ENCODE data around the gene TNNT1.
A peak's percentile ranks its signal among the peaks of the same experiment; 100 is the strongest.

Gene TNNT1

DNA sequence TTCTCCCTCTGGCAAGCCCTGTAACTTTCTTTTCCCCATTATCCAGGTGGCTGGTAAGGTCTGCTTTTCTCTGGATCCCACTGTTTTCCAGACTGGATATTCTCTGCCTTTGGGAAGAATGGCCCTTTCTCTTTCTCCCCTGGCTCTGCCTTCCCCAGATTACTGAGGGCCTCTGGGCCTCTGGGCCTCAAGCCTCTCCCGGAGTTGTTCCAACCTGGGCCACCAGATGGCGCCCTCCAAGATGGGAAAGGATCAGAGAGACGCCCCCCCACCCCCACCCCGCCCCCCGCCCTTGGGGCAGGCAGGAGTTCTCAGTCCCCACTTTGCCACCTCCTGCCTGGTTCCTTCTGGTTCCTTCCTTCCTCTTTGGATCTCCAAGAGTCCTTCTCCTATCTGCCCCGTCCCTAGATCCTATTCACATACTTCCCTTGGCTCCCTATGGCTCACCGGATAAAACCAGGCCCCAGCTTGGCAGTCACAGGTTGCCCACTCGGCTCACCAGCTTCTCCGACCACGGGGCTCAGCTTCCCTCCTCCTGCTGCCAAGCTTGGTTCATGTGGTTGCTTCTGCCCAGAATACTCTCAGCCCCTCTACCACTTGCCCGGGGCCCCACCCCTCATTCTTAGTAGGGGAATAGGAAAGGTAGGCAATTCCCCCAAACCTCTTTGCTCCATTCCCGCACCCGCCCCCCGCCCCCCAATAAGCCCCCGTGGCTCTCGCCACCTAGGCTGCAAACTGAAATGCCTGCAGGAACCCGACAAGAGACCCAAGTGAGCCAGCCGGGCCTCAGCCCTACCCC is 60.3 kb downstream of the TNNT1 start:
- DNase-seq (ENCODE audit: low spot score) = peak; percentile 42

DNA sequence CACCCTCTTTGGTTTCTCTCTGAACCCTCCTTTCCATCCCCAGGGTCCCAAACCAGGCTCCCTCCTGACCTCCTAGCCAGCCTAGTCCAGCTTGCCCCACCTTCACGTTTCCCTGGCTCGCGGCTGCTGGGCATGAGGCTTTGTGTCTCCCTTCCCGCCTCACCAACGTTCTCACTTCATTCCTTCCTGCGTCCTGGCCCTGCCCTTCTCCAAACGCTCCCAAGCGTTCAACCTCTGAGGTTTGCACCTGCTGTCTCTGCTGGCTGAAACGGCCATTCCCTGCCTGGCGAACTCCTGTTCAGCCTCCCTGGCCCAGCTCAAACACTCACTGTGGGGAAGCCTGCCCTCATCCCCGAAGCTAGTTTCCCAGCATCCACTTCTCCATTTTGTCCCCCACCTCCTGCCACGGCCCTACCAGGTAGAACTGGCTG is 61.0 kb downstream of the TNNT1 start:
- DNase-seq (ENCODE audit: low spot score) = no peak

DNA sequence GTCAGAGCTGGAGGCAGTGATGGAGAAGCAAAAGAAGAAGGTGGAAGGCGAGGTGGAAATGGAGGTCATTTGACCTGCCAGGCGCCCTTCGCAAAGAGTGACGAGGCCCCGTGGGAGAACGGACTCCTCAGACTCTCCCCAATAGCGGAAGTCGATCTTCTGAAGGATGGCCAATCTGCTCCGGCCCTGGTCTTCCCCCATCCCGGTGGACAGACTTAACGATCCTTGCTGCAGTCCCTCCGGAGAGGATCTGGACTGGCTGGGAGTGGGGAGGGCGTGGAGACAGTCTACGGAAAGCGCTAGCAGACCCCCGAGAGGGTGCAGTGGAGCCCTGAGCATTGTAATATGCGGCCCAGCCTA is 61.5 kb downstream of the TNNT1 start:
- no peak for DNase-seq (ENCODE audit: low spot score)

DNA sequence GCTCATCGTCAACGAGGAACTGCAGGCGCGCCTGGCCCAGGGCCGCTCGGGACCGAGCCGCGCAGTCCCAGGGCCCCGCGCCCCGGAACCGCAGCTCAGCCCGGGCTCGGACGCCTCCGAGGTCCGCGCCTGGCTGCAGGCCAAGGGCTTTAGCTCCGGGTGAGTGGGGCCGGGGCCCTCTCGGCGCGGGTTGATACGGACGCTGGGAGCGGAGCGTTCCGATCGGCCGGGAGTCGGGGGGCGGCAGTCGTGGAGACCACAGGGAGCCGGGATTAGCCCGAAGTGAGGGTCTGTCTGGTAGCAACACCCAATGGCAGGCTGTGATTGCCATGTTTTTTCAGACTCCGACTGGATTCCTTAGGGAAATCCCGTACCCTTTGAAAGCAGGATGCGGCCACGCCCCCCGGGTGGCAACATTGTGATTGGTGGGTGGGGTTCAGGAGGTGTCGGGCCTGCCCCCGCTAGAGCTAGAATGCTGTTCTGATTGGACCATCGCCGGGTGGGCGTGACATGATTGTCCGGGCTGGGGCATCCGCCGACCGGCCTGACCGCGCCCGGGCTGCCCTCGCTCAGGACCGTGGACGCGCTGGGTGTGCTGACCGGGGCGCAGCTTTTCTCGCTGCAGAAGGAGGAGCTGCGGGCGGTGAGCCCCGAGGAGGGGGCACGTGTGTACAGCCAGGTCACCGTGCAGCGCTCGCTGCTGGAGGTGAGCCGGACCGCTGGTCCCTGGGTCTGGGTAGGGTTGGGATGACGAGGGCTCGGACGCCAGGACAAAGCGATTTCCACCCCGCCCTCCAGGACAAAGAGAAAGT is 62.1 kb downstream of the TNNT1 start:
- DNase-seq (ENCODE audit: low spot score) = peak; percentile 89

DNA sequence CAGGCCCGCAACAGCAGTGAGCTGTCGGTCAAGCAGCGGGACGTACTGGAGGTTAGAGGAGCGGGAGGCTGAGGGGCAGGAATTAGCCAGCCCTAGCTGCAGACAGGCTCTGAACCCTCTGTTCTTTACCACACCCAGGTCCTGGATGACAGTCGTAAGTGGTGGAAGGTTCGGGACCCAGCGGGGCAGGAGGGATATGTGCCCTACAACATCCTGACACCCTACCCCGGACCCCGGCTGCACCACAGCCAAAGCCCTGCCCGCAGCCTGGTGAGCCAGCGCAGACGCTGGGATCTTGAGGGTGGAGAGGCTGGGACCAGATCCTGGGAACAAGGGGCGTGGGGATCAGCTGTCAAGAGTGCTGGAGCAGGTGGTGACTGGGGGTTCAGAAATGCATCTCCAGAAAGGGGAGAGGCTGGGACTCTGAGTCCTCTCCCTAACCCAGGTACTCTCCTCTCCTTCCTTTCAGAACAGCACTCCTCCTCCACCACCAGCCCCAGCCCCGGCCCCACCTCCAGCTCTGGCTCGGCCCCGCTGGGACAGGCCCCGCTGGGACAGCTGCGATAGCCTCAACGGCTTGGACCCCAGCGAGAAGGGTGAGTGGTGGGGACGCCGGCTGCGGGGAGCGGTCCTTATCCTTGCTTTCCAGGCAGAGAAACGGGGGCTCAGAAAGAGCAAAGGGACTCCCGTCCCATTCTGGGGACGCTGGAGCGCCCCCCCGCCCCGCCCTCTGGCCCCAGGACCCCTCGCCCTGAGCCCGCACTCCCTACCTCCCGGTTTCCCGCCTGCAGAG is 62.9 kb downstream of the TNNT1 start:
- DNase-seq (ENCODE audit: low spot score) = no peak

DNA sequence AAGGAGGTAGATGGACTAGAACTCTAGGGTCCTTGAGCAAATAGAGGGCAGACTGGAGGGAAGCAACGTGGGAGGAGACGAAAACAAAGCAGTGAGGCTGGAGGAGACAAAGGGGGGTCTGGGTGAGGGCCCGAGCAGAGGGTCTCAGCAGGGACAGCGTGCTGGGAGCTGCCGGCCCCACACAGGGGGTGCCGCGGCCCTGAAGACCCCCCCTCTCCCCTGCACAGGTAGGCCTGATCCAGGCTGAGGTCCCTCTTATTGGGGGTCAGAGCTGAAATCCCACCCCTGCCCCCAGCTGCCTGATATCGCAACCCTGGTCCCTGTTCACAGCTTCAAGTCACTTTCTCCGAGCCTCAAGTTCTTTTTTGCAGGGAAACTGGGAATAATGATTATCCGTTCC is 64.6 kb downstream of the TNNT1 start:
- no peak for DNase-seq (ENCODE audit: low spot score)

DNA sequence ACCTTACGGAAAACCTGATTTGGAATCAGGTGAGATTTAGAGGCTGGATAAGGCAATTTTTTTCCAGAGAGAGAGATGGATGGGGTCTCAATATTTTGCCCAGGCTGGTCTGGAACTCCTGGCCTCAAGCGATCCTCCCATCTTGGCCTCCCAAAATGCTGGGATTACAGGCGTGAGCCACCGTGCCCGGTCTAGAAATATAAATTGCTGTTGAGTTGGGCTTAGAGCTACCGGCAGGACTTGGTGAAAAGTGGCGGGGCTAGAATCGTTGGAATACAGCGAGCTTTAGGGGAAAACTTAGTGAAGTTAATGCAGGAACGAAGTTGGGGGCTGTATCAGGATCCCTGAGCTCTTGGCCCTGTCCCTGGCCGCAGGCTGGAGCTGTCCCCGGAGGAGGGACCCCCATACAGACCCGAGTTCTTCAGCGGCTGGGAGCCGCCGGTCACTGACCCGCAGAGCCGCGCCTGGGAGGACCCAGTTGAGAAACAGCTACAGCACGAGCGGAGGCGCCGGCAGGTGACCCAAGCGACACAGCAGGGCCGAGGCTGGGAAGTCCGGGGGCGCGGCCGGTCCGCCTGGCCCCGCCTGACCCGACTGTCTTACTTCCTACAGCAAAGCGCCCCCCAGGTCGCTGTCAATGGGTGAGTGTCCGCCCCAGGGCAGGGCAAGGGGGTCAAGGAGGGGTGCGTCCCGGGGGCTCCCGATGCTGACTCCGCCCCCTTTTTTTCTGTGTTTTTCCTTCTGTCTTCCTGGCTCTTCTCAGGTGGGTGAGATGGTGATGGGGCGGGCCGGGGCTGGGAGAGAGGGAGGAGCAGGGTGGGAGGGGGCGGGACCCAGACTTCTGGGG is 65.8 kb downstream of the TNNT1 start:
- no peak for DNase-seq (ENCODE audit: low spot score)

Measured in Ammon's horn (tissue), 1 donor.